ENCODE data around the gene SSH2.

- TF ChIP-seq ZNF398 (tag by site-specific recombination; IDR thresholded peaks at IDR 0.05): no peak
- TF ChIP-seq CTCF (tag by site-specific recombination; IDR thresholded peaks at IDR 0.05): no peak
- no peak for TF ChIP-seq ZNF580 (tag by site-specific recombination; IDR thresholded peaks at IDR 0.05)
- no peak for TF ChIP-seq ZNF707 (tag by site-specific recombination; IDR thresholded peaks at IDR 0.05)
These were observed 255.7 kb downstream of the SSH2 start for GRCh38 chr17:29674281-29674680.

Measured in HEK293 (cell line).